SU-DHL-6 (cell line): ENCODE results near the gene BPIFA3.

Experiments used
- H2AFZ ChIP-seq: fragments of 200-600 bp; sonication (generic); 2 replicates; pipeline ENCODE4 v1.6.1; 2014; ENCODE audit warnings: low read depth, mild to moderate bottlenecking, moderate library complexity, mixed read lengths, antibody characterized with exemption, low read length; ENCODE audit not compliant: severe bottlenecking
- H3F3A ChIP-seq: fragments of 200-600 bp; shearing (Covaris generic); 2 replicates; pipeline ENCODE4 v1.6.0; 2016; ENCODE audit warnings: antibody characterized with exemption, mild to moderate bottlenecking; ENCODE audit not compliant: insufficient read depth
- H3K27ac ChIP-seq: fragments of 200-600 bp; sonication (generic); 2 replicates; pipeline ENCODE4 v1.5.1; 2016; ENCODE audit warnings: low read depth, mild to moderate bottlenecking, low read length, moderate library complexity, mixed read lengths
- H3K27me3 ChIP-seq: fragments of 200-600 bp; sonication (generic), shearing (Covaris generic); 2 replicates; pipeline ENCODE4 v1.6.0; 2014; ENCODE audit warnings: mild to moderate bottlenecking, low read length
- H3K36me3 ChIP-seq: fragments of 200-600 bp; sonication (generic); 2 replicates; pipeline ENCODE4 v1.6.1; 2014; ENCODE audit warnings: mild to moderate bottlenecking, low read length, mixed read lengths
- H3K4me2 ChIP-seq: fragments of 300-600, 200-600 bp; shearing (Covaris generic), sonication (generic); 2 replicates; pipeline ENCODE4 v1.6.0; 2014; ENCODE audit warnings: low read length, low read depth, mild to moderate bottlenecking; ENCODE audit not compliant: poor library complexity, severe bottlenecking
- H3K4me3 ChIP-seq: fragments of 200-600 bp; sonication (generic); 2 replicates; pipeline ENCODE4 v1.5.1; 2014; ENCODE audit warnings: antibody characterized with exemption, low read length, mild to moderate bottlenecking, mixed read lengths; ENCODE audit not compliant: insufficient read depth, poor library complexity, severe bottlenecking
- H3K79me2 ChIP-seq: fragments of 200-600 bp; sonication (generic); 2 replicates; pipeline ENCODE4 v1.6.1; 2014; ENCODE audit warnings: mild to moderate bottlenecking, low read length, moderate library complexity; ENCODE audit not compliant: insufficient read depth
- H3K9ac ChIP-seq: fragments of 200-600 bp; sonication (generic); 2 replicates; pipeline ENCODE4 v1.7.0; 2014; ENCODE audit warnings: mild to moderate bottlenecking, low read length
- H3K9me2 ChIP-seq: fragments of 200-600 bp; sonication (generic); replicated peaks from 2 replicates; pipeline ENCODE4 v1.6.1; 2014; ENCODE audit warnings: low read length; ENCODE audit not compliant: insufficient read depth
- H3K9me3 ChIP-seq: fragments of 200-600 bp; sonication (generic); 2 replicates; pipeline ENCODE4 v1.6.1; 2014; ENCODE audit warnings: low read length, mixed read lengths; ENCODE audit not compliant: insufficient read depth
- H4K20me1 ChIP-seq: fragments of 200-600 bp; sonication (generic); 2 replicates; pipeline ENCODE4 v1.6.1; 2014; ENCODE audit warnings: low read depth, mild to moderate bottlenecking, antibody characterized with exemption, low read length, moderate library complexity, mixed read lengths
- EZH2phosphoT487 ChIP-seq: fragments of 200-600 bp; sonication (generic), shearing (Covaris generic); conservative IDR thresholded peaks from 2 replicates; pipeline ENCODE4 v1.6.1; 2018; ENCODE audit warnings: mild to moderate bottlenecking, antibody characterized with exemption, low read length, moderate library complexity, mixed read lengths
- TF ChIP-seq, protein P1 (sequence below): fragments of 200-600 bp; sonication (generic); IDR thresholded peaks from one replicate; pipeline ENCODE4 v1.5.1; 2017; ENCODE audit warnings: antibody characterized with exemption, mild to moderate bottlenecking, low read length, moderate library complexity; ENCODE audit not compliant: insufficient read depth, poor library complexity, severe bottlenecking

BPIFA3 gene

DNA sequence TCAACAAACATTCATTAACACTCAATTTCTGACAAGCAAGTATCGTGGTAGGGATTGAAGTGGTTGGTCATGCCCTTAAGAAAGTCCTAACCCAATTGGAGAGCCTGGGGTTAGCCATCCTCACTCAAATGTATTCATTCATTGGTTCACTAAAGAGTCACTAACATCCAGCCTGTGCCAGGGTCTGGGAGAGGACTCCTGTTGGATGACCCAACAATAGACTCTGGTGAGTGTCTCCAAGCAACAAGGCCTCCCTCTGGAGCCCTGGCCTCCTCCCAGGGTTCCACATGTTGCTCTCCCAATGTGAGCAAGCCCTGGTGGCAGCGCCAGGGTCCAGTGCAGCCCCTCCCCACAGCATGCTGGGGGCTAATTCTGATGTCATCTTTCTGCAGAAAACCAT is at the start of gene BPIFA3:
Gene BPIFA3 (plus strand): TSS at position 301 of the 400 bp plus-strand sequence. CDS start 185 bp downstream, outside the sequence.
- no peaks in the 10 kb centered on the region for H3K9me3 ChIP-seq
- H4K20me1 ChIP-seq = no peaks in the 10 kb centered on the region
- H3K9me2 ChIP-seq = no peaks in the 10 kb centered on the region
- no peaks in the 10 kb centered on the region for H3K36me3 ChIP-seq
- no peaks in the 10 kb centered on the region for H3F3A ChIP-seq
- H3K4me3 ChIP-seq = no peak within 1 kb of the TSS
- H3K27ac ChIP-seq = no peak within 1 kb of the TSS
- TF ChIP-seq, protein P1, sequence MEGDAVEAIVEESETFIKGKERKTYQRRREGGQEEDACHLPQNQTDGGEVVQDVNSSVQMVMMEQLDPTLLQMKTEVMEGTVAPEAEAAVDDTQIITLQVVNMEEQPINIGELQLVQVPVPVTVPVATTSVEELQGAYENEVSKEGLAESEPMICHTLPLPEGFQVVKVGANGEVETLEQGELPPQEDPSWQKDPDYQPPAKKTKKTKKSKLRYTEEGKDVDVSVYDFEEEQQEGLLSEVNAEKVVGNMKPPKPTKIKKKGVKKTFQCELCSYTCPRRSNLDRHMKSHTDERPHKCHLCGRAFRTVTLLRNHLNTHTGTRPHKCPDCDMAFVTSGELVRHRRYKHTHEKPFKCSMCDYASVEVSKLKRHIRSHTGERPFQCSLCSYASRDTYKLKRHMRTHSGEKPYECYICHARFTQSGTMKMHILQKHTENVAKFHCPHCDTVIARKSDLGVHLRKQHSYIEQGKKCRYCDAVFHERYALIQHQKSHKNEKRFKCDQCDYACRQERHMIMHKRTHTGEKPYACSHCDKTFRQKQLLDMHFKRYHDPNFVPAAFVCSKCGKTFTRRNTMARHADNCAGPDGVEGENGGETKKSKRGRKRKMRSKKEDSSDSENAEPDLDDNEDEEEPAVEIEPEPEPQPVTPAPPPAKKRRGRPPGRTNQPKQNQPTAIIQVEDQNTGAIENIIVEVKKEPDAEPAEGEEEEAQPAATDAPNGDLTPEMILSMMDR = no peak
- no peak within 1 kb of the TSS for H3K9ac ChIP-seq
- no peaks in the 10 kb centered on the region for H3K79me2 ChIP-seq
- no peaks in the 10 kb centered on the region for H3K27me3 ChIP-seq
- H2AFZ ChIP-seq = no peak within 1 kb of the TSS
- H3K4me2 ChIP-seq = no peak within 1 kb of the TSS

DNA sequence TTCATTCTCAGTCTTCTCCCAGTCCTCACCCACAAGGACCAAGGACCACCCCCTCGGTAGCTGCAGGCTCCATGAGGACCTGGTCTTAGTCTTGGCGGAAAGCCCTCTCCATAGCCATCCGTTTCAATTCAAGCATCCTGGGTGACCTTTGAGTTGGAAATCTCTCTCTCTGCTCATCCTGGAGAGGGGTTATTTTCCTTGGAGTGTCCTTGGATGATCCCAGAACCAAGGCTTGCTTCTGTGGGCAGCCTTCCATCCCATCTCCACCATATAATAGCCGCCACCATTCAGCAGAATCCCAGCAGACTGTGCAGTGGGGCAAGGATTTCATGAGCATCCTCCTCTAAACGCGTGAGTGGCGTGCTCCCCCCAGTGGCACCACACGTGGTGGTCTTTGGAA is 49.3 kb upstream of the BPIFA3 start, which contains the start of gene BPIFA2:
Gene BPIFA2 (plus strand): TSS at position 301 of the 400 bp plus-strand sequence. CDS start 987 bp downstream, outside the sequence.
- TF ChIP-seq EZH2phosphoT487 = no peak
- TF ChIP-seq, protein P1 = no peak
- H3K9ac ChIP-seq = no peak within 1 kb of the TSS

DNA sequence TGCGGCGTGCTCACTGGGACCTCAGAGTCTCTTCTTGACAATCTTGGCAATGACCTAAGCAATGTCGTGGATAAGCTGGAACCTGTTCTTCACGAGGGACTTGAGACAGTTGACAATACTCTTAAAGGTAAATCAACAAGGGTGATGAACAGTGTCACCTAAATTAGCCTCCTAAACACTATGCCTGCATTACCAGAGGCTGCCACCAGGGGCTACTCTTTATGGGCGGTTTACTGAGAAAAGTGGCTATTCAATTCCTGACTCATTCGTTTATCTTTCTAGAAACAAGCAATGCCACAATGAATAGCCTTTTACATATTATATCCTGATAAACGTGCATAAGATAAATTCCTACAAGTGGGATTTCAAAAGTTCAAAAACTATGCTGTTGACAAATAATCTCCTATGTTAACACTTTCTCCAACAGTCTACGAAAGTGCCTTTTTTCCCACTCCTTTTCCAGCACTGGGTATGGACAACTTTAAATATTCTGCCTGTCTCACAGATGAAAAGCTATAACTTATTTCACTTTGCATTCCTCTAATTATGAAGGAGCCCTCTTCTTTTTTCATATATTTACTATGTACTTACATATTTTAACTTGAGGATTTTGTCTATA is 47.9 kb upstream of the BPIFA3 start:
- Histone ChIP-seq H3K4me3 (no peak overlapping the region), H3K9me2 (no peaks in the 10 kb centered on the region), H3K9ac (no peak overlapping the region), H2AFZ (no peak overlapping the region), H3K4me2 (no peak overlapping the region), H3F3A (no peaks in the 10 kb centered on the region), H3K27ac (no peak overlapping the region), H3K9me3 (no peaks in the 10 kb centered on the region), H3K27me3 (no peaks in the 10 kb centered on the region; the same call in 1 of the 2 replicates), H3K36me3 (no peaks in the 10 kb centered on the region), H3K79me2 (no peaks in the 10 kb centered on the region), H4K20me1 (no peaks in the 10 kb centered on the region)
- TF ChIP-seq EZH2phosphoT487 = no peak
- TF ChIP-seq, protein P1 = peak; percentile 64

More for the DNA sequence above, 49.3 kb upstream of the BPIFA3 start, which contains the start of gene BPIFA2:
- H3K9me2 ChIP-seq = no peaks in the 10 kb centered on the region
- no peak within 1 kb of the TSS for H2AFZ ChIP-seq
- no peak within 1 kb of the TSS for H3K4me2 ChIP-seq
- no peak within 1 kb of the TSS for H3K4me3 ChIP-seq
- no peak within 1 kb of the TSS for H3K27ac ChIP-seq
- H3K79me2 ChIP-seq = no peaks in the 10 kb centered on the region
- no peaks in the 10 kb centered on the region for H4K20me1 ChIP-seq
- H3K36me3 ChIP-seq = no peaks in the 10 kb centered on the region
- no peaks in the 10 kb centered on the region; the same call in 1 of the 2 replicates for H3K27me3 ChIP-seq
- no peaks in the 10 kb centered on the region for H3F3A ChIP-seq
- H3K9me3 ChIP-seq = no peaks in the 10 kb centered on the region
